AG08395 (cell line): ENCODE data around the gene BSG.

Experiments
- DNase-seq: peaks from one replicate; pipeline ENCODE4 v3.0.0; 2012; ENCODE audit warnings: mixed read lengths, low spot score

BSG gene

DNA sequence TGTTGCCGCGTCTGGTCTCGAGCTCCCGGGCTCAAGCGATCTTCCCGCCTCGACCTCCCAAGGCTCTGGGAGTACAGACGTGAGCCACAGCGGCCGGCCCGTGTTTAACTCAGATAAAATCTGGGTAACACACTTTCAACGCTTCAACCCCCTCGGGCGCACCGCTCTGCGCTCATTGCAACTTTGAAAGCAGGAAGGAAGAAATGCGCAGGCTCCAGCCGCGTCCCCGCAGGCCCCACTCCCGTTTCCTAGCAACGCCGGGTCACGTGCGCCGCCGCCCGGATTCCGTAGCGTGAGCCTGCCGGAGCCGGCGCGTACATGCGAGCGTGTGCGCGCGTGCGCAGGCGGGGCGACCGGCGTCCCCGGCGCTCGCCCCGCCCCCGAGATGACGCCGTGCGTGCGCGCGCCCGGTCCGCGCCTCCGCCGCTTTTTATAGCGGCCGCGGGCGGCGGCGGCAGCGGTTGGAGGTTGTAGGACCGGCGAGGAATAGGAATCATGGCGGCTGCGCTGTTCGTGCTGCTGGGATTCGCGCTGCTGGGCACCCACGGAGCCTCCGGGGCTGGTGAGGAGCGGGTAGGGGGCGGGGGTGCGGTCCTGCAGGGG lies at the start of gene BSG:
Gene BSG, plus strand, starts transcription at position 457 of the 603 bp plus-strand sequence. Its CDS starts 39 bp downstream, at position 496.
- peak; percentile 100 for DNase-seq

DNA sequence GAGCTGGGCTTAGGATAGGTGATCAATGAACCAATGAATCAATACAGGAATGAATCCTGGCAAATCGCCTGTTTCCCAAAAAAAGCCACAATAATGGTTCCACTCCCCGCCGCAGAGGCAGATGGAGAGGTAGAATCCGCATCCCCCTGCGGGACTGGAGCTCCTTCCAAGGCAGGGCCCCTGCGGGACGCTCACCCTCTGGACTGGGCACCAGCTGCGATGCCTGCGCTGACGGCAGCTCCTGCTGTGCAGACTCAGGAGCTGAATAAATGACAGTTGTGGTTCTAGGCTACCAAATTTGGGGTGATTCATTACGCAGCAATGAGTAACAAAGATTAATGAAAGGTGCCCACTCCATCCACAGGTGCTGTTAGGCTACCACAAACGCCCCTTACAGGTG lies 49.7 kb upstream of the BSG start:
- DNase-seq, result no peak

DNA sequence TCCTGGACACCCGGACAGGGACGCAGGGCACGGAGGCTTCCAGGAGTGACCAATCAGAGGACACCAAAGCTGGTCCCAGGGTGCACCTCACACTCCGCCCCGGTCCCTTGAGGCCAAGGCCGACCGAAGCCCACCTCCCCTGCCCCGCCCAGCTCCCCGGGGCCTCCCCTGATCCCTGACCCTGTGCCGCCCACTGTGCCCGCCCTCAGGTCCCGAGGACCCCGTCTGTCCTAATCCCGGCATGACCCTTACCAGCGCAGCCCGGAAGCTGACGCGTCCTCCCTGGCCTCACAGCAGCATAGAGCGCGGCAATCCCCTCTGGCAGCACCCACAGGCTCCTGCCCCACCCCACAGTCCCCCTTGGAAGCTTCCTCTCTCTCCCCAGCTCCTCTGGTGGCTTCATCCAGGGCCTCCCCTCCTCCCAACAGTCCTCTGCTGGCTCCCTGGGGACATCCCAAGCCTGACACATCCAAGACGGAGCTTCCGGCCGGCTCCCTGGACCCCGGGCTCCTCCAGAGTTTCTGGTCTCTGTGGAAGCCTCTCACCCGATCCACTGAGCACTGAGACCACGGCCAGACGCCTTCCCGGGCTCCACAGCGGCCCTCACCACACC lies 48.2 kb upstream of the BSG start:
- DNase-seq, result peak; percentile 32

DNA sequence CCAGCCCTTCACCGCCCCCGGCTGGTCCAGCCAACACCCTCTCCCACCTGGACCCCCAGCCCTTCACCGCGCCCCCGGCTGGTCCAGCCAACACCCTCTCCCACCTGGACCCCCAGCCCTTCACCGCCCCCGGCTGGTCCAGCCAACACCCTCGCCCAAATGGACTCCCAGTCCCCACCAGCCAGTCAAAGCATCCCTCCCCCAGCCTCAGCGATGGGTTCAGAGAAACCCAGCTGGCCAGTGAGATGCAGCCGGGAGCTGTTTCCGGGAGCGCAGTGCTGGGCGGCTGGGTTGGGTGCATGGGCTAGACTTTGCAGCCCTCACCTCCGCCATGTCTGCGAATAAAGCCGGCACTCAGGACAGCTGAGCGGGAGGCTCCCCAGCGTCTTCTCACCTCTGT lies 47.4 kb upstream of the BSG start:
- DNase-seq, result no peak

DNA sequence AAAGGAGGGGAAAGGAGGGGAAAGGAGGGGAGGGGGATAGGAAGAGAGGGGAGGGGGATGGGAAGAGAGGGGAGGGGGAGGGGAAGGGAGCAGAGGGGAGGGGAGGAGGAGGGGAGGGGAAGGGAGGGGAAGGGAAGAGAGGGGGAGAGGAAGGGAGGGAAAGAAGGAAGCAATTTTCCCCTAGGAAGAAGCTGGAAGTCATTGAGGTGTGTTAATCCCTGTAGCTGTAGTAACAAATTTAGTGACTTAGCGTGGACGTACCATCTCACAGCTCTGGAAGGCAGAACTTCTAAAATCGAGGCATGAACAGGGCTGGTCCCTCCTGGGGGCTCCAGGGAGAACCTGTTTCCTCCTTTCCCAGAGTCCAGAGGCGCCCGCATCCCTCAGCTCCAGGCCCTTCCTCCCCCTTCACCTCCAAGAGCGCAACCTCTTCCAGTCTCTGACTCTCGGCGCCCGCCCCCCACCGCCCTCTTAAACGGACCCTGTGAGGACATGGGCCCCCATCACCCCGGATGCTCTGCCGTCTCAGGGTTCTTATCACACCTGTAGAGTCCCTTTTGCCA lies 46.5 kb upstream of the BSG start:
- no peak for DNase-seq

DNA sequence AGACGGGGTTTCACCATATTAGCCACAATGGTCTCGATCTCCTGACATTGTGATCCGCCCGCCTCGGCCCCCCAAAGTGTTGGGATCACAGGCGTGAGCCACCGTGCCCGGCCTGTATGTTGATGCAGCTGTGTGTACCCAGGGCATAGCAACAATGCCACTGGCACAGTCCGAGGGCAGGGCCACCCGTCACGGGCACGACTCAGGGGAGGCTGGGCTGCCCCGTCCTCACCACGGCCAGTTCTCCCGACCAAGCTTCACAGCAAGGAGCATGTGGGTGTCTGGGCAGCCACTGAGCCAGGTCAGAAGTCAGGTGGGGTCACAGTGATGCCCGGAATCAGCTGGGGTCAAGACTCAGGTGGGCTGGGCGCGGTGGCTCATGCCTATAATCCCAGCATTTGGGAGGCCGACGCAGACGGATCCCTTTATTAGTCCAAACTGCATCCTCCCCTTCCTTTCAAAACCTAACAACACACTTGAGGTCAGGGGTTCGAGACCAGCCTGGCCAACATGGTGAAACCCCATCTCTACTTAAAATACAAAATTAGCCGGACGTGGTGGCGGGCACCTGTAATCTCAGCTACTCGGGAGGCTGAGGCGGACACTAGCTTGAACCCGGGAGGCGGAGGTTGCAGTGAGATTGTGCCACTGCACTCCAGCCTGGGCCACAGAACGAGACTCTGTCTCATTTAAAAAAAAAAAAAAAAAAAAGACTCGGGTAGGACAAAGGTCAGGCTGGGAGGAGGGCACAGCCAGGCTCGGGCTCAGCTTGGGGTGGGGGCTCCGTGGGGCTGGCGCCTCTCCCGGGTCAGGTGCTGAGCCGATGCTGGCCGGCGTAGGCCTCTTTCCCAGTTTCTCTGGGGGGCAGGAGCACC lies 42.0 kb upstream of the BSG start:
- DNase-seq, result no peak

DNA sequence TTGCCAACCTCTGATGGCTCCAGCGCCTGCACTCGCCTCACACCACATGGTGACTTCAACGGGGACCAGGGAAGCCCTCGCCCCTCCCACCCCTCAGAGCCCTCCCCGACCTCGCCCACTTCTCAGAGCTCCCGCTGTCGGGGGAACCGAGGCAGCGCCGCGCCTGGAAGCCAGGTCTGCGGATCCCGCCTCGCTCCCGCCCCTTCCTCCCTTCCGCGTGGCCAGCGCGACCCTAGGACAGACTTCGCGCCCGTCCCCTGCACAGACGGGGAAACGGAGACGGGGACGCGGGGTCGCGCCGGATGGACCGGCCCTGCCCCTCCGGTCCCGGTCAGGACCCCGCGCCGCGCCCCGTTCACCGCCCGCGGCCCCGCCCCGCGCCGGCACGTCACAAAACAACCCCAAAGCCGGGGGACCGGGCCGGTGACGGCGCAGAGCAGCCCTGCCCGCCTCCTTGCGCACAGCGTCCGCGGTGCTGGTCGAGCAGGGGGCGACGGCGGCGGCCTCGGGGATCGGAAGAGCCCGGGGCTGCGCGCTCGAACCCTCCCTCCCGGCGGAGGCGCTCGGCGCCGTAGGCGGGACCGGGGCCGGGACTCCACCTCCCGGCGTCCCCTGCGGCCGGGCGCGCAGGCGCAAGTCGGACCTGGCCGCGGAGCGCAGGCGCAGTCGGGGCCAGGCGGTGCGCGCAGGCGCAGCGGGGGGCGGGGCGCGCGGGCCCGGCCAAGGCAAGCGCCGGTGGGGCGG lies 41.2 kb upstream of the BSG start:
- peak; percentile 100 for DNase-seq

DNA sequence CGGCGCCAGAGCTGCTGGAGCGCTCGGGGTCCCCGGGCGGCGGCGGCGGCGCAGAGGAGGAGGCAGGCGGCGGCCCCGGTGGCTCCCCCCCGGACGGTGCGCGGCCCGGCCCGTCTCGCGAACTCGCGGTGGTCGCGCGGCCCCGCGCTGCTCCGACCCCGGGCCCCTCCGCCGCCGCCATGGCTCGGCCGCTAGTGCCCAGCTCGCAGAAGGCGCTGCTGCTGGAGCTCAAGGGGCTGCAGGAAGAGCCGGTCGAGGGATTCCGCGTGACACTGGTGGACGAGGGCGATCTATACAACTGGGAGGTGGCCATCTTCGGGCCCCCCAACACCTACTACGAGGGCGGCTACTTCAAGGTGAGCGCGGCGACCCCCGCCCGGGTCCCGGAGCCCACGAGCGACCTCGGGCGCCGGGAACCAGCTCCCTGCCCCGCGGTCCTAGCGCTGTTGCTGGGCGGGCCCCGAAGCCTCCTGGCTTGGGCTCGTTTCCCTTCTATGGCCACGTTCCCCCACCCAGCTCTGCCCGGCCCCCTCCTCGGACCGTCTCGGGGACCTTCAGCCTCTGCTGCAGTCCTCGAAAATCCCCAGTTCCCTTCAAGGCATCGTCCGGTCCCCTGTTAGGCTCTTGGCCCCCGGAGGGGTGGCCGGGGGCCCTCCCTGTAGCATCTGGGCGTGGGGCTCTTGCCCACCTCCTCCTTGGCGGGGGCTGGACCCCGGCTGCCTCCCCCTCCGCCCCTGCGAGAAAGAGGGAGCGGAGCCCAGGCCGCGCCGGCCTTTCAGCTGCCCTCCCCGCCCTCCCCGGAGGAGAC lies 40.4 kb upstream of the BSG start, which contains the start of gene CDC34:
Gene CDC34, plus strand, starts transcription at position 8 of the 808 bp plus-strand sequence. Its CDS starts 172 bp downstream, at position 180.
- no peak for DNase-seq

DNA sequence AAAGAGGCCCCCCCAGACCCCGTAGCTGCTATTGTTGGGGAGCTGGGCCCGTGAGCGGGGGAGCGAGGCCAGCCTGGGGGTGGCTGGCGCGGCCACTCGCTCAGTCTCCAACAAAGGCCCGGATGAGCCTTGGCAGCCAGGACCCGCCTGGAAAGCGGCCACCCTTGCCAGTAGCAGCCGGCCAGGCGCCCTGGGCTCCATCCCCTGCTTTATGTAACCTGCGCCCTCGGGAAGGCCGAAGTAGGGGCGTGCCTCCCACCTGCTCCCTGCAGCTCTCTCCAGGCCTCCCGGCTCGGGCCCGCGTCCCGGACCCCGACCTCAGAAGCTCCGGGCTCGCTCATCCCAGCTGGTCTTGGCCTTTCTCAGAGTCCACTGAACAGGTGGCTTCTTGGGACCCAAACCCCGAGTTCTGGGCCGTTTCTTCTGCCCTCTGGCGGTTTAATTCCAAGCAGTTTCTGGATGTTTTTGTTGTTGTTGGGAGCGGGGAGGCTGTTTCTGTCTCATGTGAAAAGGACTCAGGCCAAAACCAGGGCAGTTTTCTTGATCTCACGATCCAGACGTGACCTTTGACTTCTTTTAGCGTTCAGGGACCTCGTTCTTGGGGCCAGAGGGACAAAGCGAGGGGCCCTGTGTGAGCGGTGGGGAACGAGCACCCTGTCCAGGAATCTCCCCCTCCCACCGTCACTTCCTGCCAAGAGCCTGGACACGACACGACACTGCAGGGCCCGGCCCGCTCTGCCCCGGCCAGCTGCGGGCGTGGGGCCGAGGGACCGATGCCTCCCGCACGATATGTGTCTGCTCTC lies 39.6 kb upstream of the BSG start:
- peak; percentile 63 for DNase-seq

DNA sequence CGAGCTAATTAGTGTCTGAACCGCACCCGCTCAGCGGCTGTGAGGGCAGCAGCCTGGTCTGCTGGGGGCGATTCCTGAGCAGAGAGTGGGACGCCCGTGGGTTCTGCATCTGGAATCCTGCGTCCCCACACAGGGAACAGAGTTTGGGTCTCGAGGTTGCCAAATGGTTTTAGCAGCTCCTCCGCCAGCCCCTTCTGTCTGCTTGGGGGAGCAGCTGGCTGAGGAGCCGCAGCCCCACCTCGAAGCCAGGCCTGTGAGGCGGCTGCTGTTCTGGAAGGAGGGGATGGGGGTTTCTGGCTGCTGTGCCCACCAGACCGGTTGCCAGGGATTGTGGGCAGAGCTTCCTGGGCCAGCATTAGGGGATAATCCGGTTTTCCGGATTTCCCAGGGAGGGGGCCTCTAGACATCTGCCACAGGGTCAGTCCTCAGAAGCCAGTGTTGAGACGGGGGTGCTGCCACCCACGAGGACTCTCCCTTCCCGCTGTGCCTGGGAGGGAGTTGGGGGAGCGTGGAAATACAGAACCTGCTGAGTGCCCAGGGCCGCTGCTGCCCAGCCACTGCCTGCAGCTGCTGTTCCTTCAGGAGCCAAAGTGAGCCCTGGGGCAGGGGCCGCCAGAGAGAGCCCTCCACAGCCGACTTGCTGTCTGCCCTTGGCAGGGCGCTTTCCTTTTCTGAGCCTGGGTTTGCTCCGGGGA lies 38.9 kb upstream of the BSG start:
- DNase-seq, result no peak

DNA sequence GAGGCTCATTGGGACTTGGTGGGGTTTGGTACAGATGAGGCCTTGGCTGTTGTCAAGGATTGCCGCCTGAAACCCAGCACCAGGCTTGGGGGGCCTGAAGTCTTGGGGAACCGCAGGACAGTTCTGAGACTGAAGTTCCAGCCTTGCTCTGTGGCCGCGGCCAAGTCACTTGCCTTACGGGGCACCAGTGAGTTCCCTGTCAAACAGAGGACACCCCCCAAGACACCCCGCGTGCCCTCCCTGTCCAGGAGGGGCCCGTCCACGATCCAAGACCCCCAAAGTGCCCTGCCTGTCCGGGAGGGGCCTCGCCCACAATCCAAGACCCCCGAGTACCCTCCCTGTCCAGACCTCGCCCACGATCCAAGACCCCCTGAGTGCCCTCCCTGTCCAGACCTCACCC lies 38.3 kb upstream of the BSG start:
- no peak for DNase-seq

DNA sequence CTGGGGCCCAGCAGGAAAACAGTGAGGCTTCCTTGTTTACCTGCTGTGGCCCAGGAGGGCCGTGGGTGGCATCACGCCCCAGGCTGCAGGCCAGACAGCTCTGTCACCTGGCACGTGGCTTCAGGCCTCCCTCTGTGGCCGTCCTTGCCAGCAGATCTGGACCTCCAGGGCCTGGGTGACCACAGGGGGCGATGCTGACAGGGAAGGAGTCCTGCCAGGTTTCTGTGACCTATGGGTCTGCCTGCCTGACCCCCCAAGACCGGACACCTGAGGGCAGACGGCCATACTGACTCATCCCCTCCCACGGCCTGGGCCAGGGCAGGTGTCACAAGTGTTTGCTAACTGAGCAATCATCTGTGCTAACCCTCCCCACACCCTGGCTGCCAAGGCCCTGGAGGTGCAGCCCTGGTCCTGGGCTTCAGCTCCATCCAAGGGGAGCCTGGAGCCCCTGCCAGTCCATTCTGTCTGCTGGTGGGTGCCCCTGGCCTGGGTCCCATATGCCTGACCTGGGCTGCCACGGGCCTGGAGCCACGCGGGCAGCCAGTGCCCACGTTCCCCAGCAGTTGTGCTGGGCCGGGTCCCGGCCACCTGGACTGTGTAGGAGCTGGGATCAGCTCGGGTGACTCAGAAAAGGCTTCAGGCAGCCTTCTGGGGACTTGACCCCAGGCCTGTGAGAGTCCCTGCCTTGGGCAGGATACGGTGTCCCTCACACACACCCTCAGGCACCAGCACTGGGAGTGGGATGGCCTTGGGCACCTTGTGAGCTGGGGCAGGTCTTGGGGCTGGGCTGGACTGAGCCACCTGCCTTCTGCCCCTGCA lies 37.2 kb upstream of the BSG start:
- DNase-seq, result no peak

DNA sequence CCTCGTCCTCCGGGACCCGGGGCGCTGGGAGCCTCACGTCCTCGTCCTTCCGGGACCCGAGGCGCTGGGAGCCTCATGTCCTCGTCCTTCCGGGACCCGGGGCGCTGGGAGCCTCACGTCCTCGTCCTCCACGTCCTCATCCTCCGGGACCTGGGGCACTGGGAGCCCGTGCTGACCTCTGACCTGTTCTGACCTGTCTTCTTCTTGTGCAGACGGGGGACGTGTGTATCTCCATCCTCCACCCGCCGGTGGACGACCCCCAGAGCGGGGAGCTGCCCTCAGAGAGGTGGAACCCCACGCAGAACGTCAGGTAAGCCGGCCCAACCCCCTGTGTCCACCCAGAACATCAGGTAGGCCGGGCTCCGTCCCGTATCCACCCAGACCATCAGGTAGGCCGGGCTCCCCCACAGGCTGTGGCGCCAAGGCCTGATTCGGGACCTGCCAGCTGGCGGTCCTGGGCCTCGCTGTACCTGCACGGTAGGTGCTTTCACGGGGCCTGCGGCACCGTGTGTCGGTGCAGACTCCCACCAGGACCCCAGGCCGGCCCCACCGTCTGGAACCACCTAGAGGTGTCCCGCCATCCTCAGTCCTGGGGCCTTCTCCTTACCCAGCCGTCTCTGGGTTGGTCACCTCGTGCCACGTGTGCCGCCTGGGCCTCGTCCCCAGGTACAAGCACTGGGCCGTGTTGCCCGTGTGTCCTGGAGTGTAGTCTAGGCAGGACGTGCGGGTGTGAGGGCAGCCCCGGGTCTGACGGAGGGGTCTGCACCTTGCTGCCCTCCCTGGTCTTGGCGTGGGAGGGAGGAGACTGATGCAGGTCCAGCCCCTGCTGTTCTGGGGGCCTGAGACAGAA lies 36.1 kb upstream of the BSG start:
- no peak for DNase-seq

DNA sequence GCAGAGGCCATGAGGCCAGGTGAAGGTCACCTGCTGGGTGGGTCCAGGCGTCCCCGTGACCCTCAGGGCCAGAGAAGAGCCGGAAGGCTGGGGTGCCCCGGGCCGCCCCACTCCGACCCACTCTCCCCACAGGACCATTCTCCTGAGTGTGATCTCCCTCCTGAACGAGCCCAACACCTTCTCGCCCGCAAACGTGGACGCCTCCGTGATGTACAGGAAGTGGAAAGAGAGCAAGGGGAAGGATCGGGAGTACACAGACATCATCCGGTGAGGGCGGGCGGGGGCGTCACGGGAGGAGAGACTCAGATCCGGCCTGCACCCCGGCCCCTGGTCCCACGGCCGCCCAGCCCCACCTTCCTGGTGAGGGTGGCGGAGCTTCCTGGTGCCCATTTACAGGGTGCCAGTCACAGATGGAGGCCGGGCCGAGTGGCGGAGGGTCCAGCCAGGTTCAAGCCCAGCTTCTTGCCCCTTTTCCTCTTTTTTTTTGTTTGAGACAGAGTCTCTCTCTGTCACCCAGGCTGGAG lies 35.5 kb upstream of the BSG start:
- no peak for DNase-seq

DNA sequence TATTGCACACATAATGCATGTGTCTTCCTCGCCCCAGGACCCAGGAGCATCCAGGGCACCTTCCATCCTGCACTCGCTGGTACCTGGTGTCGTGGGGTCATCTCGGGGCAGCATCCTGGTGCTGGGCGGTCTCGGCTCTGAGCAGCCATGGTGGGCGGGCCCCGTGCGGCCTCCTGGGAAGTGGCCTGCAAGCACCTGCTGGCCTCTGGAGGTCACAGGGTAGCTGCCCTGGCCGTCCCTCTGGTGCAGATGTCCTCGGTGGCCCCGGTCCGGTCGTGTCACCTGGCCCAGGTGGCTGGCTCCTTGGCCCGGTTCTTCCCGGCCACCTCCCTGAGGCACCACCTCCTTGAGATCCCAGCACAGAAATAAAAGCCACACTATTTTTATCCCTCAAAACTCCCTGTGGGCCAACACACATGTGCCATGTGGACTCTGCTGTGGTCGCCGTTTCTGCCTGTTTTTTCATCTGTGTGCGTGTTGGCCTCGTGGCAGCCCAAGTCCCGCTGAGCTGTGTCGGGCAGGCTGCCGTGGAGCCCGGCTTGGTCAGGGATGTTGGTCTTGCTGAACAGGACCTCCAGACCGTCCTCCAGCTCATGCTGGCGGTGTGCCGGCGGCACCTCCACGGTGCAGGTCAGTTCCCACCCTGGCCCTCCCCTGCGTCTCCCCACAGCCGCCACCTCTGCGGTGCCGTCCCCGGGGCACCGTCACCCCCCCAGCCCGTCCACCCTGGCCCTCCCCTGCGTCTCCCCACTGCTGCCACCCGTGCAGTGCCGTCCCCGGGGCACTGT lies 33.6 kb upstream of the BSG start:
- no peak for DNase-seq

DNA sequence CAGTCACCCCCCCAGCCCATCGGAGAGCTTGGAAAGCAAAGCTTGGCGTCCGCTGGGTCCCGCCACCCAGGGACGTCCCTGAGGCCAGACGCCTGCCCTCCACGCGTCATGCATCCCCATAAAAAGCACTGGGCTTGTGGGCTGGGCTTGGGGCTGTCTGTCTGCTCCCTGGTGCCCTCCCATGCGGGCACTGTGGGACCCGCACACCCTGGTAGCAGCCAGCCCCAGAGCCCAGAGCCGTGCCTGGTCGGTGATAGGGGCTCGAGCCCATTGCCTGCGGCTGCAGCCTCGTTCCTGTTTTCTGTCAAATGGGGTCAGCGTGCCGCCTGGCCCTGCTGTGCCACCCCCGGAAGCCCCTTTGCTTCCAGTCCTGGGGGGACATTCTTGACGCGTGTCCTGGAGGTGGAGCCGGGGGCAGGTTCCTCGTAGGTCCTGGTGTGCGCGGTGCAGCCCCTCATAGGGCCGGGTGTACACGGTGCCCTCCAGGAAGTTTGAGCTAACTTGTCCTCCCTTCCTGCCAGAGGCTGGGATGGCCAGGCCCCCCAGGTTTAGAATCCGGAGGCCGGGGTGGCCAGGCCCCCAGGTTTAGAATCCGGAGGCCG lies 32.9 kb upstream of the BSG start:
- DNase-seq, result no peak
